Smooth muscle cell (in vitro differentiated cells): ENCODE data around the gene SLC35E4. TPM values are rescaled to one million over a fixed set of nuclear protein-coding genes. Genes with fewer than 3 reads are reported as not detected.

ENCODE experiments used
- DNase-seq: peaks from one replicate; lab custom pipeline; 2025; ENCODE audit not compliant: unreplicated experiment; lab: John Stamatoyannopoulos, UW
- H2AFZ ChIP-seq: fragments of 200-600 bp; sonication (generic); 2 replicates; pipeline ENCODE4 v1.6.0; 2016; ENCODE audit warnings: antibody characterized with exemption, low read depth, mild to moderate bottlenecking
- H3F3A ChIP-seq: fragments of 200-600 bp; sonication (generic); 2 replicates; pipeline ENCODE4 v1.6.0; 2017; ENCODE audit warnings: antibody characterized with exemption, low read depth
- H3K27ac ChIP-seq: fragments of 200-600 bp; sonication (generic); 2 replicates; pipeline ENCODE4 v1.5.1; 2016; ENCODE audit warnings: low read depth, mild to moderate bottlenecking
- H3K27me3 ChIP-seq: fragments of 200-600 bp; sonication (generic); 2 replicates; pipeline ENCODE4 v1.6.1; 2016; ENCODE audit warnings: low read depth, mild to moderate bottlenecking
- H3K36me3 ChIP-seq: fragments of 200-600 bp; sonication (generic); 2 replicates; pipeline ENCODE4 v1.5.1; 2016; ENCODE audit warnings: low read depth
- H3K4me1 ChIP-seq: fragments of 200-600 bp; sonication (generic); 2 replicates; pipeline ENCODE4 v1.5.1; 2016; ENCODE audit warnings: low read depth
- H3K4me2 ChIP-seq: fragments of 200-600 bp; sonication (generic); 2 replicates; pipeline ENCODE4 v1.6.0; 2016; ENCODE audit warnings: mild to moderate bottlenecking
- H3K4me3 ChIP-seq: fragments of 200-600 bp; sonication (generic); 2 replicates; pipeline ENCODE4 v1.5.1; 2016; ENCODE audit warnings: mild to moderate bottlenecking
- H3K79me2 ChIP-seq: fragments of 200-600 bp; sonication (generic); 2 replicates; pipeline ENCODE4 v1.6.0; 2016; ENCODE audit warnings: low read depth, mild to moderate bottlenecking
- H3K9ac ChIP-seq: fragments of 200-600 bp; sonication (generic); 2 replicates; pipeline ENCODE4 v1.6.0; 2016; ENCODE audit warnings: low read depth
- H3K9me3 ChIP-seq: fragments of 200-600 bp; sonication (generic); replicated peaks from 2 replicates; pipeline ENCODE4 v1.5.1; 2016; ENCODE audit warnings: low read depth
- H4K20me1 ChIP-seq: fragments of 200-600 bp; sonication (generic); 2 replicates; pipeline ENCODE4 v1.6.0; 2016; ENCODE audit warnings: low read depth
- CTCF ChIP-seq: fragments of 200-600 bp; sonication (generic); IDR thresholded peaks from 2 replicates; pipeline ENCODE4 v1.5.1; 2017; ENCODE audit warnings: borderline replicate concordance, mild to moderate bottlenecking, antibody characterized with exemption; ENCODE audit not compliant: insufficient read depth, poor library complexity, severe bottlenecking
- WGBS: methylation state at CpG from one replicate; pipeline ENCODE4 v1.1.7; 2016; ENCODE audit warnings: low lambda C conversion rate; 5-methylcytosine and 5-hydroxymethylcytosine counted together
- polyA plus RNA-seq: library from polyadenylated mRNA; unstranded; fragments of >200 nt; fragmentation: Nextera tagmentation; extraction: Ambion mirVana; gene quantifications from 2 replicates; pipeline ENCODE4 v1.2.1, GENCODE V29; 2016
- total RNA-seq: library from RNA; depleted of rRNA; stranded (reverse); fragments of >200 nt; gene quantifications from 2 replicates; pipeline ENCODE4 v1.2.3, GENCODE V29; 2014

Gene SLC35E4
- total and polyA plus RNA-seq, 2 experiments from 2014 or later, result 3.6 to 7.2 TPM

GRCh38 chr22:30609260-30610185 is 26.1 kb upstream of the SLC35E4 start:
- H3K27me3 ChIP-seq, result no peaks in the 10 kb centered on the region
- no peak for TF ChIP-seq CTCF
- H3K27ac ChIP-seq, result peak overlapping the region; percentile 58
- H3K9me3 ChIP-seq, result no peaks in the 10 kb centered on the region
- peak overlapping the region; percentile 44 for H2AFZ ChIP-seq
- H3K36me3 ChIP-seq, result no peaks in the 10 kb centered on the region
- H3K9ac ChIP-seq, result no peak overlapping the region
- H3F3A ChIP-seq, result no peaks in the 10 kb centered on the region
- WGBS, result 52% methylated on average over 17 of the region's 17 CpGs
- peak overlapping the region; percentile 43 for H3K4me2 ChIP-seq
- peak; percentile 4 for DNase-seq
- H3K4me3 ChIP-seq, result no peak overlapping the region
- no peaks in the 10 kb centered on the region for H4K20me1 ChIP-seq
- peaks cover 26% of the 10 kb centered on the region for H3K4me1 ChIP-seq
- no peaks in the 10 kb centered on the region for H3K79me2 ChIP-seq

GRCh38 chr22:30610299-30610698 is 25.3 kb upstream of the SLC35E4 start:
- TF ChIP-seq CTCF, result no peak
- Histone ChIP-seq H3K9ac (no peak overlapping the region), H3K4me3 (no peak overlapping the region), H3K4me2 (no peak overlapping the region), H2AFZ (no peak overlapping the region), H4K20me1 (no peaks in the 10 kb centered on the region), H3K27me3 (no peaks in the 10 kb centered on the region), H3K4me1 (peaks cover 26% of the 10 kb centered on the region), H3K79me2 (no peaks in the 10 kb centered on the region), H3K36me3 (no peaks in the 10 kb centered on the region), H3F3A (no peaks in the 10 kb centered on the region), H3K27ac (no peak overlapping the region), H3K9me3 (no peaks in the 10 kb centered on the region)
- 87% methylated on average over 7 of the region's 7 CpGs for WGBS
- no peak for DNase-seq

GRCh38 chr22:30611197-30611596 is 24.4 kb upstream of the SLC35E4 start:
- Histone ChIP-seq H3F3A (no peaks in the 10 kb centered on the region), H3K4me3 (no peak overlapping the region), H3K9ac (no peak overlapping the region), H3K79me2 (no peaks in the 10 kb centered on the region), H3K9me3 (no peaks in the 10 kb centered on the region), H3K27ac (no peak overlapping the region), H3K4me1 (peaks cover 26% of the 10 kb centered on the region), H3K36me3 (no peaks in the 10 kb centered on the region), H4K20me1 (no peaks in the 10 kb centered on the region), H2AFZ (no peak overlapping the region), H3K4me2 (no peak overlapping the region), H3K27me3 (no peaks in the 10 kb centered on the region)
- no peak for DNase-seq
- 96% methylated on average over 3 of the region's 3 CpGs for WGBS
- no peak for TF ChIP-seq CTCF

- no peak for DNase-seq
- Histone ChIP-seq H3K4me1 (peaks cover 19% of the 10 kb centered on the region), H3F3A (no peaks in the 10 kb centered on the region), H3K27ac (no peak overlapping the region), H3K79me2 (no peaks in the 10 kb centered on the region), H3K4me2 (no peak overlapping the region), H3K36me3 (no peaks in the 10 kb centered on the region), H2AFZ (no peak overlapping the region), H3K4me3 (no peak overlapping the region), H3K9ac (no peak overlapping the region), H3K9me3 (no peaks in the 10 kb centered on the region), H3K27me3 (no peaks in the 10 kb centered on the region), H4K20me1 (no peaks in the 10 kb centered on the region)
- WGBS, result 93% methylated on average over 8 of the region's 8 CpGs
- no peak for TF ChIP-seq CTCF
Observed at GRCh38 chr22:30612789-30613188, 22.8 kb upstream of the SLC35E4 start.
